ENCODE data around the gene MLLT3.

The MLLT3 gene

DNA sequence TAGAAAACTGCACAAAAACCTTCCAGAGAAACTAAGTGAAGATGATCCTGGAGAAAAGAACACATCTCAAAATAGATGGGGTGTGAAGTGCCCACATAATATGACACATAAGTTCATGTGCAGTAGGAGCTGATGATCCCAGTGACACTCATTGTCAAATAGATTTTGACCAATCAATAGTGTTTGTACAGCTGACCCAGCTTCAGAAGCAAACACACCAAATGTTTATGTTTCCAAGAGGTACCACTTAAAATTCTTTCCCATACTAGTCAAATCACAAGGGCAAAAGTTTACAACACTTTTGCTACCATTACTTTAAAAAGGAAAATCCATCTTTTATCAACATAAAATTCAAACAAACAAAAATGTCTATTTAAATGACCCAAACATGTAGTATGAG lies 175.0 kb downstream of the MLLT3 start:
- H3K27me3 ChIP-seq (ENCODE audit: insufficient read depth, low read length, poor library complexity, severe bottlenecking) = no peaks in the 10 kb centered on the region
- no peaks in the 10 kb centered on the region for H3F3A ChIP-seq (ENCODE audit: low read depth)
- peaks cover 25% of the 10 kb centered on the region; the same call in 1 of the 2 replicates for H3K36me3 ChIP-seq (ENCODE audit: insufficient read depth, low read length)
- no peak overlapping the region for H3K4me3 ChIP-seq (ENCODE audit: low read length, poor library complexity, severe bottlenecking)
- no peaks in the 10 kb centered on the region for H3K9me2 ChIP-seq (replicated peaks; ENCODE audit: low read depth, low read length)
- TF ChIP-seq EZH2phosphoT487 (IDR thresholded peaks at IDR 0.05; ENCODE audit: borderline replicate concordance) = no peak
- TF ChIP-seq, protein P1, sequence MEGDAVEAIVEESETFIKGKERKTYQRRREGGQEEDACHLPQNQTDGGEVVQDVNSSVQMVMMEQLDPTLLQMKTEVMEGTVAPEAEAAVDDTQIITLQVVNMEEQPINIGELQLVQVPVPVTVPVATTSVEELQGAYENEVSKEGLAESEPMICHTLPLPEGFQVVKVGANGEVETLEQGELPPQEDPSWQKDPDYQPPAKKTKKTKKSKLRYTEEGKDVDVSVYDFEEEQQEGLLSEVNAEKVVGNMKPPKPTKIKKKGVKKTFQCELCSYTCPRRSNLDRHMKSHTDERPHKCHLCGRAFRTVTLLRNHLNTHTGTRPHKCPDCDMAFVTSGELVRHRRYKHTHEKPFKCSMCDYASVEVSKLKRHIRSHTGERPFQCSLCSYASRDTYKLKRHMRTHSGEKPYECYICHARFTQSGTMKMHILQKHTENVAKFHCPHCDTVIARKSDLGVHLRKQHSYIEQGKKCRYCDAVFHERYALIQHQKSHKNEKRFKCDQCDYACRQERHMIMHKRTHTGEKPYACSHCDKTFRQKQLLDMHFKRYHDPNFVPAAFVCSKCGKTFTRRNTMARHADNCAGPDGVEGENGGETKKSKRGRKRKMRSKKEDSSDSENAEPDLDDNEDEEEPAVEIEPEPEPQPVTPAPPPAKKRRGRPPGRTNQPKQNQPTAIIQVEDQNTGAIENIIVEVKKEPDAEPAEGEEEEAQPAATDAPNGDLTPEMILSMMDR (conservative IDR thresholded peaks at IDR 0.05; ENCODE audit: low read length) = no peak
- no peak overlapping the region for H3K4me2 ChIP-seq (ENCODE audit: low read depth, low read length, poor library complexity, severe bottlenecking)
- no peak overlapping the region for H3K9ac ChIP-seq (ENCODE audit: low read depth, low read length, poor library complexity, severe bottlenecking)
- H4K20me1 ChIP-seq (ENCODE audit: insufficient read depth, low read length, poor library complexity, severe bottlenecking) = no peaks in the 10 kb centered on the region
- no peaks in the 10 kb centered on the region for H3K9me3 ChIP-seq (ENCODE audit: insufficient read depth, low read depth, low read length)
- peaks cover 3% of the 10 kb centered on the region for H3K79me2 ChIP-seq (ENCODE audit: insufficient read depth, low read length)
- peaks cover 13% of the 10 kb centered on the region for H3K4me1 ChIP-seq (ENCODE audit: insufficient read depth, low read length, poor library complexity, severe bottlenecking)
- no peak overlapping the region for H2AFZ ChIP-seq (ENCODE audit: low read length)

- H3K9me3 ChIP-seq (ENCODE audit: insufficient read depth, low read depth, low read length) = no peaks in the 10 kb centered on the region
- H3K4me3 ChIP-seq (ENCODE audit: low read length, poor library complexity, severe bottlenecking) = no peak overlapping the region
- H3K4me1 ChIP-seq (ENCODE audit: insufficient read depth, low read length, poor library complexity, severe bottlenecking) = peaks cover 23% of the 10 kb centered on the region
- H3K9ac ChIP-seq (ENCODE audit: low read depth, low read length, poor library complexity, severe bottlenecking) = no peak overlapping the region
- no peak overlapping the region for H2AFZ ChIP-seq (ENCODE audit: low read length)
- TF ChIP-seq, protein P1 (conservative IDR thresholded peaks at IDR 0.05; ENCODE audit: low read length) = no peak
- TF ChIP-seq EZH2phosphoT487 (IDR thresholded peaks at IDR 0.05; ENCODE audit: borderline replicate concordance) = no peak
- H3K79me2 ChIP-seq (ENCODE audit: insufficient read depth, low read length) = peaks cover 6% of the 10 kb centered on the region
- no peaks in the 10 kb centered on the region for H3F3A ChIP-seq (ENCODE audit: low read depth)
- H3K36me3 ChIP-seq (ENCODE audit: insufficient read depth, low read length) = peaks cover 19% of the 10 kb centered on the region; the same call in 1 of the 2 replicates
- no peaks in the 10 kb centered on the region for H3K9me2 ChIP-seq (replicated peaks; ENCODE audit: low read depth, low read length)
- H3K4me2 ChIP-seq (ENCODE audit: low read depth, low read length, poor library complexity, severe bottlenecking) = no peak overlapping the region
- H3K27me3 ChIP-seq (ENCODE audit: insufficient read depth, low read length, poor library complexity, severe bottlenecking) = no peaks in the 10 kb centered on the region
- peaks cover 5% of the 10 kb centered on the region for H4K20me1 ChIP-seq (ENCODE audit: insufficient read depth, low read length, poor library complexity, severe bottlenecking)
These were observed 176.1 kb downstream of the MLLT3 start for GRCh38 chr9:20446248-20446647.

- no peaks in the 10 kb centered on the region for H3F3A ChIP-seq (ENCODE audit: low read depth)
- H3K9me3 ChIP-seq (ENCODE audit: insufficient read depth, low read depth, low read length) = no peaks in the 10 kb centered on the region
- H3K9ac ChIP-seq (ENCODE audit: low read depth, low read length, poor library complexity, severe bottlenecking) = no peak overlapping the region
- H3K4me3 ChIP-seq (ENCODE audit: low read length, poor library complexity, severe bottlenecking) = no peak overlapping the region
- H4K20me1 ChIP-seq (ENCODE audit: insufficient read depth, low read length, poor library complexity, severe bottlenecking) = peaks cover 5% of the 10 kb centered on the region
- H3K4me2 ChIP-seq (ENCODE audit: low read depth, low read length, poor library complexity, severe bottlenecking) = no peak overlapping the region
- TF ChIP-seq EZH2phosphoT487 (IDR thresholded peaks at IDR 0.05; ENCODE audit: borderline replicate concordance) = no peak
- TF ChIP-seq, protein P1 (conservative IDR thresholded peaks at IDR 0.05; ENCODE audit: low read length) = no peak
- peaks cover 30% of the 10 kb centered on the region for H3K79me2 ChIP-seq (ENCODE audit: insufficient read depth, low read length)
- peaks cover 20% of the 10 kb centered on the region; the same call in 1 of the 2 replicates for H3K36me3 ChIP-seq (ENCODE audit: insufficient read depth, low read length)
- H3K9me2 ChIP-seq (replicated peaks; ENCODE audit: low read depth, low read length) = no peaks in the 10 kb centered on the region
- no peak overlapping the region for H2AFZ ChIP-seq (ENCODE audit: low read length)
- H3K27me3 ChIP-seq (ENCODE audit: insufficient read depth, low read length, poor library complexity, severe bottlenecking) = no peaks in the 10 kb centered on the region
- peaks cover 37% of the 10 kb centered on the region for H3K4me1 ChIP-seq (ENCODE audit: insufficient read depth, low read length, poor library complexity, severe bottlenecking)
These were observed 179.6 kb downstream of the MLLT3 start for GRCh38 chr9:20442461-20443319.

All from Loucy (cell line).